Activated CD4-positive, alpha-beta memory T cell treated with anti-CD3 and anti-CD28 coated beads, Interleukin-2, amount 10 ng/mL, durations not matched to agents 7 days and 5 days (primary cell): ENCODE results near the gene AR. TPM values are rescaled to one million over a fixed set of nuclear protein-coding genes. Genes with fewer than 3 reads are reported as not detected.

ENCODE experiments used
- CTCF ChIA-PET: fragments of 350-600 bp; sonication (Branson Sonifier 250); formaldehyde crosslinking; loops from one replicate; lab custom pipeline; 2021; ENCODE audit warnings: antibody characterized with exemption, inconsistent platforms; lab: Charles Lee
- POLR2A ChIA-PET: fragments of 350-600 bp; sonication (Branson Sonifier 250); formaldehyde crosslinking; loops from one replicate; lab custom pipeline; 2021; ENCODE audit warnings: antibody characterized with exemption; lab: Charles Lee
- DNase-seq: peaks from one replicate; pipeline ENCODE4 v3.0.0-alpha.2; 2020
- H3K27ac Mint-ChIP-seq: one replicate; pipeline ENCODE4 v1.8.0; 2021; ENCODE audit warnings: mild to moderate bottlenecking, mixed read lengths
- H3K27me3 Mint-ChIP-seq: one replicate; pipeline ENCODE4 v1.8.0; 2021; ENCODE audit warnings: mixed read lengths
- H3K36me3 Mint-ChIP-seq: one replicate; pipeline ENCODE4 v1.8.0; 2021; ENCODE audit warnings: low read depth, mixed read lengths
- H3K4me1 Mint-ChIP-seq: one replicate; pipeline ENCODE4 v1.8.0; 2021; ENCODE audit warnings: mixed read lengths
- H3K4me3 Mint-ChIP-seq: one replicate; pipeline ENCODE4 v1.8.0; 2021; ENCODE audit warnings: mild to moderate bottlenecking, mixed read lengths
- H3K9me3 Mint-ChIP-seq: one replicate; pipeline ENCODE4 v1.8.0; 2021; ENCODE audit warnings: mixed read lengths
- total RNA-seq, 2 experiments: library from RNA; stranded (reverse); gene quantifications; one replicate each; pipeline ENCODE4 v1.2.3, GENCODE V29; 2021

The AR gene
- total RNA-seq, 2 experiments from 2014 or later: 0.33 to 0.45 TPM

GRCh38 chrX:67692246-67692645 is 148.4 kb downstream of the AR start:
- Mint-ChIP-seq H3K4me3 (no peak overlapping the region), H3K4me1 (no peaks in the 10 kb centered on the region), H3K27ac (no peak overlapping the region), H3K9me3 (no peaks in the 10 kb centered on the region), H3K36me3 (no peaks in the 10 kb centered on the region), H3K27me3 (no peaks in the 10 kb centered on the region)
- ChIA-PET POLR2A (no interaction called here), CTCF (no interaction called here)
- no peak for DNase-seq

DNA sequence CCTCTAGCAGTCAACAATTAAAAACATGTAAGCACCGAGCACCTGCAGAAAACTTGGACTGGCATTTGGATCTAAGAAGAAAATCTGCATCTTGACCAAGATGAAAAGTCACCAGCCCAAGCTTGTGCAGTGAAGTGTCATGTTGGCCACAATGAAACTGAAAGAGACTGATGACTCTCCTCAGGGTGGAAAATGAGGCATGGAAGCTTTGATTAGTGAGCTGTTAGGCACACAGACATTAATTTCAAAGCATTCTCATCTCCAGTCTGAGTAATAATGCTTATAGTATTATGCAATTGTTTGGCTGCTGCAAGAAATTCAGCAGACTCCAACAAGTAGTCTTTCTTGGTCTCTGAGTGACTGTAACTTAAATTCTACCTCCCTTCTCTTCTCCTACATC is 150.1 kb downstream of the AR start:
- no peaks in the 10 kb centered on the region for H3K9me3 Mint-ChIP-seq
- H3K36me3 Mint-ChIP-seq: no peaks in the 10 kb centered on the region
- H3K4me3 Mint-ChIP-seq: no peak overlapping the region
- ChIA-PET POLR2A (no interaction called here), CTCF (no interaction called here)
- no peak for DNase-seq
- H3K4me1 Mint-ChIP-seq: no peaks in the 10 kb centered on the region
- no peak overlapping the region for H3K27ac Mint-ChIP-seq
- no peaks in the 10 kb centered on the region for H3K27me3 Mint-ChIP-seq

DNA sequence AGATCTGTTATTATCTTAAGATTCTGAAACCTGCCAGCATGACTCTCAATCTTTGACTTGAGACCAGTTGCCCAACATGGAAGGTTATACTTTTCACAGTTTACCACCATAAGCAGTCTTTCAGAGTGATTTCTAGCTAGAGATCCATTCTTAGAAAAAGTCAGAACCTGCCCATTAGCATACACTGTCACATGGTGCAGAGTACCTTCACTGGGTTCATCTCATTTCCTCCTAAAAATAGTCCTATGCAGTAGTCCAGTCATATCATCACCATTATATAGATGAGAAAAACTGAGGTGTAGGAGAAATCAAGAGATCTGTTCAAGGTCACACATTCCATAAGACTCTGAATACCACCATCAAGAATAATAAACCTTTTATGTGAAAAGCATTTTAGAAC is 153.6 kb downstream of the AR start:
- Mint-ChIP-seq H3K27ac (no peak overlapping the region), H3K27me3 (no peaks in the 10 kb centered on the region), H3K4me1 (no peaks in the 10 kb centered on the region), H3K4me3 (no peak overlapping the region), H3K9me3 (no peaks in the 10 kb centered on the region), H3K36me3 (no peaks in the 10 kb centered on the region)
- no peak for DNase-seq
- CTCF ChIA-PET: no interaction called here
- POLR2A ChIA-PET: no interaction called here

DNA sequence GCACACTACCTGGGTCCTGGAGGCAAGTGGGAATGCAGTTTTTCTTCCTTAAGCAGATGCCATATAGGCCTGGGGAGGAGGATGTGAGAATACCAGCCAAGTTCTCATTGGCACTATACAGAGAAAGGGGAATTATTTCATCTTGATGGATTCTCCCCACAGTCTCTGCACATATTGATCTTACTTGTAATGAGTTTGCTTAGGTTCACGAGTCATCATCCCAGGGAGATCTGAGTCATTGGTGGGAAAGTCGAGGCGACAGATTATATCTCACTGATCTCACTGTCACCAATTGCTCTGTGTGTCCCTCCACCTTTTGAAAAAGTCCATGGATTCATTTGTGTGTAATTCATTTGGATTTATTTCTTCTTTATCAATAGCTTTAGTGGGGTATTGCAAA is 156.8 kb downstream of the AR start:
- Mint-ChIP-seq H3K36me3 (no peaks in the 10 kb centered on the region), H3K9me3 (no peaks in the 10 kb centered on the region), H3K27me3 (no peaks in the 10 kb centered on the region), H3K27ac (no peak overlapping the region), H3K4me1 (no peaks in the 10 kb centered on the region), H3K4me3 (no peak overlapping the region)
- DNase-seq: no peak
- ChIA-PET POLR2A (no interaction called here), CTCF (no interaction called here)

- no peak for DNase-seq
- no peaks in the 10 kb centered on the region for H3K9me3 Mint-ChIP-seq
- no peaks in the 10 kb centered on the region for H3K4me1 Mint-ChIP-seq
- no peaks in the 10 kb centered on the region for H3K36me3 Mint-ChIP-seq
- no peak overlapping the region for H3K4me3 Mint-ChIP-seq
- no peak overlapping the region for H3K27ac Mint-ChIP-seq
- CTCF ChIA-PET: no interaction called here
- POLR2A ChIA-PET: no interaction called here
- H3K27me3 Mint-ChIP-seq: no peaks in the 10 kb centered on the region
Observed at GRCh38 chrX:67714004-67714403, 170.2 kb downstream of the AR start.

DNA sequence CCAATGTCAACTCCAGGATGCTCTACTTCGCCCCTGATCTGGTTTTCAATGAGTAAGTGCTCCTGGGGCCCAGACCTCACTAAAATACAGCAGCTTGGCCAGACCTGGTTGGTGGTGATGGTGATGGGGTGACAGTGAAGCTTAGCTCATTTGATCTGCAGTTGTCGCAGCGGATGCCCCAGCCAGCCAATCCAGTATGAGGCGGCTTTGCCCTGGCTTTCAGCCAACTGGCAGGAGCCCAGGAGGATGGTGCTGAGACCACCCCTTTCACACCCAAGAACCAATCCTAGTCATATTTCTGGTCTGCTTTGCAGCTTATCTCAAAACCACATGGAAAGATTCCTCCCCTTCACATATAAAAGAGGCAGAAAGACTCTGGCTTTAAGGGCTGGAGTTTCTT is 173.8 kb downstream of the AR start:
- Mint-ChIP-seq H3K4me3 (no peak overlapping the region), H3K27me3 (no peaks in the 10 kb centered on the region), H3K27ac (no peak overlapping the region), H3K9me3 (no peaks in the 10 kb centered on the region), H3K4me1 (no peaks in the 10 kb centered on the region), H3K36me3 (no peaks in the 10 kb centered on the region)
- DNase-seq: no peak
- POLR2A ChIA-PET: no interaction called here
- CTCF ChIA-PET: no interaction called here

- Mint-ChIP-seq H3K4me3 (no peak overlapping the region), H3K36me3 (no peaks in the 10 kb centered on the region), H3K27me3 (no peaks in the 10 kb centered on the region), H3K9me3 (no peaks in the 10 kb centered on the region), H3K27ac (no peak overlapping the region), H3K4me1 (no peaks in the 10 kb centered on the region)
- DNase-seq: no peak
- ChIA-PET POLR2A (no interaction called here), CTCF (no interaction called here)
Observed at GRCh38 chrX:67718926-67719325, 175.1 kb downstream of the AR start.

- POLR2A ChIA-PET: no interaction called here
- H3K9me3 Mint-ChIP-seq: no peaks in the 10 kb centered on the region
- no peak overlapping the region for H3K27ac Mint-ChIP-seq
- DNase-seq: no peak
- H3K4me1 Mint-ChIP-seq: no peaks in the 10 kb centered on the region
- H3K27me3 Mint-ChIP-seq: no peaks in the 10 kb centered on the region
- H3K4me3 Mint-ChIP-seq: no peak overlapping the region
- CTCF ChIA-PET: no interaction called here
- H3K36me3 Mint-ChIP-seq: no peaks in the 10 kb centered on the region
Observed at GRCh38 chrX:67720344-67720743, 176.5 kb downstream of the AR start.

GRCh38 chrX:67721321-67721720 is 177.5 kb downstream of the AR start:
- POLR2A ChIA-PET: no interaction called here
- no peaks in the 10 kb centered on the region for H3K9me3 Mint-ChIP-seq
- no peaks in the 10 kb centered on the region for H3K36me3 Mint-ChIP-seq
- no peaks in the 10 kb centered on the region for H3K27me3 Mint-ChIP-seq
- no peak for DNase-seq
- H3K4me1 Mint-ChIP-seq: no peaks in the 10 kb centered on the region
- H3K4me3 Mint-ChIP-seq: no peak overlapping the region
- CTCF ChIA-PET: no interaction called here
- no peak overlapping the region for H3K27ac Mint-ChIP-seq

GRCh38 chrX:67723580-67724351 is 179.9 kb downstream of the AR start:
- CTCF ChIA-PET: no interaction called here
- POLR2A ChIA-PET: no interaction called here
- Mint-ChIP-seq H3K9me3 (no peaks in the 10 kb centered on the region), H3K4me1 (no peaks in the 10 kb centered on the region), H3K4me3 (no peak overlapping the region), H3K27ac (no peak overlapping the region), H3K36me3 (no peaks in the 10 kb centered on the region), H3K27me3 (no peaks in the 10 kb centered on the region)
- no peak for DNase-seq

DNA sequence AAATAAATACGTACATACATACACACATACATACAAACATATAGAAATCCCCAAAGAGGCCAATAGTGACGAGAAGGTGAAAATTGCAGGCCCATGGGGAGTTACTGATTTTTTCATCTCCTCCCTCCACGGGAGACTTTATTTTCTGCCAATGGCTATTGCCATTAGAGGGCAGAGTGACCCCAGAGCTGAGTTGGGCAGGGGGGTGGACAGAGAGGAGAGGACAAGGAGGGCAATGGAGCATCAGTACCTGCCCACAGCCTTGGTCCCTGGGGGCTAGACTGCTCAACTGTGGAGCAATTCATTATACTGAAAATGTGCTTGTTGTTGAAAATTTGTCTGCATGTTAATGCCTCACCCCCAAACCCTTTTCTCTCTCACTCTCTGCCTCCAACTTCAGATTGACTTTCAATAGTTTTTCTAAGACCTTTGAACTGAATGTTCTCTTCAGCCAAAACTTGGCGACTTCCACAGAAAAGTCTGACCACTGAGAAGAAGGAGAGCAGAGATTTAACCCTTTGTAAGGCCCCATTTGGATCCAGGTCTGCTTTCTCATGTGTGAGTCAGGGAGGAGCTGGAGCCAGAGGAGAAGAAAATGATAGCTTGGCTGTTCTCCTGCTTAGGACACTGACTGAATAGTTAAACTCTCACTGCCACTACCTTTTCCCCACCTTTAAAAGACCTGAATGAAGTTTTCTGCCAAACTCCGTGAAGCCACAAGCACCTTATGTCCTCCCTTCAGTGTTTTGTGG is 180.7 kb downstream of the AR start:
- POLR2A ChIA-PET: no interaction called here
- CTCF ChIA-PET: no interaction called here
- Mint-ChIP-seq H3K36me3 (no peaks in the 10 kb centered on the region), H3K27ac (no peak overlapping the region), H3K27me3 (no peaks in the 10 kb centered on the region), H3K9me3 (no peaks in the 10 kb centered on the region), H3K4me1 (no peaks in the 10 kb centered on the region), H3K4me3 (no peak overlapping the region)
- no peak for DNase-seq

- H3K27me3 Mint-ChIP-seq: no peaks in the 10 kb centered on the region
- H3K27ac Mint-ChIP-seq: no peak overlapping the region
- no peaks in the 10 kb centered on the region for H3K4me1 Mint-ChIP-seq
- H3K4me3 Mint-ChIP-seq: no peak overlapping the region
- ChIA-PET CTCF (no interaction called here), POLR2A (no interaction called here)
- no peaks in the 10 kb centered on the region for H3K9me3 Mint-ChIP-seq
- DNase-seq: no peak
- no peaks in the 10 kb centered on the region for H3K36me3 Mint-ChIP-seq
Observed at GRCh38 chrX:67725471-67725870, 181.7 kb downstream of the AR start.

DNA sequence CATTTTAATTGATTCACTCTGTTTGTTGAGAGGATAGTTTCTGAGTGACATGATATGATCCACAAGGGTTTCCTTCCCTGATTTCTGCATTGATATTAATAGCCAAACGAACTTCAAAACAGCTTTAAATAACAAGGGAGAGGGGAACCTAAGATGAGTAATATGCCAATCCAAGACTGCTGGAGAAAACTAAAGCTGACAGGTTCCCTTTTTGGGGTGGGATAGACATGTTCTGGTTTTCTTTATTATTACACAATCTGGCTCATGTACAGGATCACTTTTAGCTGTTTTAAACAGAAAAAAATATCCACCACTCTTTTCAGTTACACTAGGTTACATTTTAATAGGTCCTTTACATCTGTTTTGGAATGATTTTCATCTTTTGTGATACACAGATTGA is 182.2 kb downstream of the AR start:
- POLR2A ChIA-PET: no interaction called here
- H3K36me3 Mint-ChIP-seq: no peaks in the 10 kb centered on the region
- H3K27me3 Mint-ChIP-seq: no peaks in the 10 kb centered on the region
- CTCF ChIA-PET: no interaction called here
- H3K4me1 Mint-ChIP-seq: no peaks in the 10 kb centered on the region
- no peak overlapping the region for H3K27ac Mint-ChIP-seq
- H3K4me3 Mint-ChIP-seq: no peak overlapping the region
- DNase-seq: no peak
- no peaks in the 10 kb centered on the region for H3K9me3 Mint-ChIP-seq

DNA sequence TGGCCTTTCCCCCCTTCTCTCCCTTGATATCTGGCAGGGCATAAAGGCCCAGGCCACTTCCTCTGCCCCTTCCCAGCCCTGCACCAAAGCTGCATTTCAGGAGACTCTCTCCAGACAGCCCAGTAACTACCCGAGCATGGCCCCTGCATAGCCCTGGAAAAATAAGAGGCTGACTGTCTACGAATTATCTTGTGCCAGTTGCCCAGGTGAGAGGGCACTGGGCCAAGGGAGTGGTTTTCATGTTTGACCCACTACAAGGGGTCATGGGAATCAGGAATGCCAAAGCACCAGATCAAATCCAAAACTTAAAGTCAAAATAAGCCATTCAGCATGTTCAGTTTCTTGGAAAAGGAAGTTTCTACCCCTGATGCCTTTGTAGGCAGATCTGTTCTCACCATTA is 183.8 kb downstream of the AR start:
- CTCF ChIA-PET: no interaction called here
- DNase-seq: no peak
- Mint-ChIP-seq H3K4me3 (no peak overlapping the region), H3K9me3 (no peaks in the 10 kb centered on the region), H3K4me1 (no peaks in the 10 kb centered on the region), H3K27me3 (no peaks in the 10 kb centered on the region), H3K27ac (no peak overlapping the region), H3K36me3 (no peaks in the 10 kb centered on the region)
- POLR2A ChIA-PET: no interaction called here
